Measurements from ENCODE around the gene SERINC3. TPM values are rescaled to one million over a fixed set of nuclear protein-coding genes. Genes with fewer than 3 reads are reported as not detected.

SERINC3 gene
- total and polyA plus RNA-seq, 2 donors (not counting 3 experiments of a cell fraction or from before 2014, with no cell fraction given), result 83.7 to 177 TPM

- no TSS peak for BruUV-seq (replicated peaks)
- Histone ChIP-seq H2AFZ (ENCODE audit: low read depth, low read length) (no peak overlapping the region), H3K9me1 (replicated peaks; ENCODE audit: control insufficient read depth, extremely low read depth, insufficient read depth, low read length) (no peaks in the 10 kb centered on the region), H3K79me2 (ENCODE audit: control insufficient read depth, insufficient read depth, low read length) (peaks cover 71% of the 10 kb centered on the region), H3K27me3 (ENCODE audit: control insufficient read depth in 2 of 2, insufficient read depth in 2 of 2, low read length in 2 of 2) (no peaks in the 10 kb centered on the region), H3K27ac (ENCODE audit: insufficient read depth, low read depth, low read length) (no peak overlapping the region), H3K9ac (replicated peaks; ENCODE audit: extremely low read depth, insufficient read depth, low read length) (no peak overlapping the region), H3K36me3 (ENCODE audit: control insufficient read depth in 2 of 2, extremely low read depth in 1 of 2, insufficient read depth in 2 of 2, low read length in 2 of 2) (no peaks in the 10 kb centered on the region), H3K4me3 (replicated peaks in 1 of 3; ENCODE audit: insufficient read depth in 1 of 3, low read depth in 1 of 3, low read length in 3 of 3) (no peak overlapping the region), H4K20me1 (replicated peaks; ENCODE audit: control insufficient read depth, extremely low read depth, insufficient read depth, low read length) (peaks cover 7% of the 10 kb centered on the region), H3K9me3 (replicated peaks; ENCODE audit: control insufficient read depth, insufficient read depth, low read length) (no peaks in the 10 kb centered on the region), H3K4me2 (ENCODE audit: insufficient read depth, low read length) (no peak overlapping the region), H3K4me1 (ENCODE audit: control insufficient read depth, extremely low read depth, insufficient read depth, low read length) (peaks cover 23% of the 10 kb centered on the region)
- FAIRE-seq (no peak), DNase-seq (ENCODE audit: low read depth, low spot score) (no peak)
- intact Hi-C loops (cut with micrococcal nuclease), result no loop called here
- CTCF ChIA-PET, result interaction anchor here (0.8 to 1.1 kb wide), 4 partner anchors 12 to 92 kb away, joined by 3 read pairs; no protein-coding TSS in a partner anchor
- dilution Hi-C loops (cut with MboI; ENCODE audit: extremely low pct_ligation_motif_present, low sequenced_read_pairs), result no loop called here
- POLR2A ChIA-PET, result interaction anchor here (0.7 kb wide), 1 partner anchor 55 kb away, joined by 3 read pairs; no protein-coding TSS in a partner anchor
- TF ChIP-seq FOS (IDR thresholded peaks at IDR 0.05; ENCODE audit: borderline replicate concordance, insufficient read depth, low read length), result no peak
- TF ChIP-seq MYC (IDR thresholded peaks at IDR 0.05; ENCODE audit: low read depth, low read length), result no peak
- TF ChIP-seq POLR2AphosphoS5 (IDR thresholded peaks at IDR 0.05; ENCODE audit: insufficient read depth, low read depth, low read length), result no peak
- TF ChIP-seq CTCF (IDR thresholded peaks at IDR 0.05; ENCODE audit: extremely low read depth in 1 of 2, insufficient read depth in 1 of 2, low read depth in 1 of 2, low read length in 2 of 2), result no peak
- no peak for TF ChIP-seq POLR2A (IDR thresholded peaks at IDR 0.05; ENCODE audit: low read depth, low read length)
- no peak for TF ChIP-seq MAX (IDR thresholded peaks at IDR 0.05; ENCODE audit: insufficient read depth, insufficient read length)
- no peak for TF ChIP-seq GATA2 (IDR thresholded peaks at IDR 0.05; ENCODE audit: insufficient read depth, insufficient read length, low read depth, low read length)
- TF ChIP-seq JUN (IDR thresholded peaks at IDR 0.05; ENCODE audit: borderline replicate concordance, insufficient read depth, insufficient read length, low read depth), result no peak
- TF ChIP-seq EZH2 (IDR thresholded peaks at IDR 0.05; ENCODE audit: borderline replicate concordance, low read depth, low read length, severe bottlenecking), result no peak
Observed at GRCh38 chr20:44518248-44518647, 3.6 kb downstream of the SERINC3 start.

Data from endothelial cell of umbilical vein (primary cell).